HS-27A (cell line): ENCODE results near the gene RAPGEF3.

ENCODE experiments used
- DNase-seq: peaks from one replicate; pipeline ENCODE4 v3.0.0-alpha.2; 2012; ENCODE audit warnings: low read depth, missing footprints

RAPGEF3 gene

GRCh38 chr12:47775100-47775911 is 16.6 kb upstream of the RAPGEF3 start:
- no peak for DNase-seq

DNA sequence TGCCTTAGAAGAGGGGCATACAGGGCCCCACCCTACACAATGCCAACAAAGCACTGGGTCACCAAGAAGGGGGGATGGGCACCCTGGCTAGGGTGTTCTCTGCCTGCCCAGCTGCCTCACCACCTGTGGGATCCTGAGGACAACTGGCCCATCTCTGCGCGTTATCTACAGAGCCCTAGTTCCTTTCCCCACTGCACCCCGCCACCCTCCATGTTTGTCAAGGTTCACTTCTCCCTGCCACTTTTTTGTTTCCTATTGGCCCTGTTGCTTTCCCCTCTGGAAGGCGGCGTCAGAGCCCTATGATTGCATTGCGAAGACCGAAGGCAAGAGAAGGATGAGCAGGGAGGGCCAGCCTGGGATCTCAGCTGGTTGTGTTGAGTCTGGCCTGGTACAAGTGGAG is 16.0 kb upstream of the RAPGEF3 start:
- no peak for DNase-seq

GRCh38 chr12:47773858-47774580 is 15.3 kb upstream of the RAPGEF3 start:
- no peak for DNase-seq

DNA sequence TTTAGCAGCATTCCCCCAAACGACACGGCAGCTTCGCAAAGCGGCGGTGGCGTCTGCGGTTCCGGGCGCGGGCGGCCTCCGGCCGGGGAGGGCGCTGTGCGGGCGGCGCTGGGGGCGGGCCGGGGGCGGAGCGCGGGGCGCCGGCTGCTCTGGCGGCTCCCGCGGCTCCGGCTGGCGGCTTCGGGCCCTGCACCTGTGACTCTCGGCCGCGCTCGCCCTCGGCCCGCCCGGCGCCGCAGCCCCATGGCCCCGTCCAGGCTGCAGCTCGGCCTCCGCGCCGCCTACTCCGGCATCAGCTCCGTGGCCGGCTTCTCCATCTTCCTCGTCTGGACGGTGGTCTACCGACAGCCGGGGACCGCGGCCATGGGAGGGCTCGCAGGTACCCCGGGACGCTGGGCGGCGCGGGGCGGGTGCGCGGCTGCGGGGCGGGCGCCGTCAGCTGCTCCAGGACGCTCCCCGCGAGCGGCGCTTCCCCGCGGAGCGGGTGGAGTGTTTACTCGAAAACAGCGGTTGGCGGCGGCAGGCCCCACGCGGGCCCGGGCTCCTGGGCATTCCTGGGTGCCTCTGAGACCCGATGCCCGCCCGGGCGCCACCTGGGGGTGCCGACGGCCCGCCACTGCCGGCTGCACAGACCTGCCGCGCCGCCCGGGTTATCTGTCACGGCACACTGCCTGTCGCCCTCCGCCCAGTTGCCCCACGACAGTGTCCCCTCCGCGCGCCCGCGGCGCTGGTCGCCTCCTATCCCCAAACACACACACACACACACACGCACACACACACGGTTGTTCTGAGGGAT is 14.6 kb upstream of the RAPGEF3 start, which contains the start of gene SLC48A1:
Gene SLC48A1, plus strand, starts transcription at position 177 of the 796 bp plus-strand sequence. Its CDS starts 67 bp downstream, at position 244.
- no peak for DNase-seq

DNA sequence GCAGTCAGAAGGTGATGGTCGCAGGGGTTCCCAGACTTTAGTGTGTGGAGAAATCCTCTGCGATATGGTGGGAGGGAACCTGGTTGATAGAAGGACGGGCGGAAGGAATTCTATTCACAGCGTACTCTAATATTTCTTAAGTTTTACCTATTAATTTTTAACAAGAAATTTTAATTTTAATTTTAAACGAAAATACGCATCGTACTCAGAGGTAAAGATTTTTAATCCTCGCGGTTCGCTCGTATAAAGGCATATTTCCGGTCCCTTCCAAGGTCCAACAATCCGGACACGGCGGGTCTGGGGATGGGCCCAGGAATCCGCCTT is 14.0 kb upstream of the RAPGEF3 start:
- DNase-seq: no peak

GRCh38 chr12:47772094-47772660 is 13.5 kb upstream of the RAPGEF3 start:
- DNase-seq: no peak

DNA sequence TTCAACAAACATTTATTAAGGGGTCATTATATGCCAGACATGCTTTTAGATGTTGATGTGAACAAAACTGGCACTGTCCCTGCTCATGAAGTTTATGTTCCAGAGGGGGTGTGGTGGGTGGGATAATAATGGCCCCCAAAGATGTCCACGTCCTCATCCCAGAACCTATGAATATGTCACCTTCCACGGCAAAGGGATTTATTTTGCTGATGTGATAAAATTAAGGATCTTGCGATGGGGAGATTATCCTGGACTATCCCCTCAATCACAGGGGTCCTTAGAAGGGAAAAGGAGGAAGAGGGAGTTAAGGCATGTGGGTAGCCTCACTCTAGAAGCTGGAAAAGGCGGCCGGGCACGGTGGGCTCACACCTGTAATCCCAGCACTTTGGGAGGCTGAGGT is 12.6 kb upstream of the RAPGEF3 start:
- no peak for DNase-seq

- DNase-seq: no peak
Measured at GRCh38 chr12:47770086-47770726, 11.5 kb upstream of the RAPGEF3 start.

DNA sequence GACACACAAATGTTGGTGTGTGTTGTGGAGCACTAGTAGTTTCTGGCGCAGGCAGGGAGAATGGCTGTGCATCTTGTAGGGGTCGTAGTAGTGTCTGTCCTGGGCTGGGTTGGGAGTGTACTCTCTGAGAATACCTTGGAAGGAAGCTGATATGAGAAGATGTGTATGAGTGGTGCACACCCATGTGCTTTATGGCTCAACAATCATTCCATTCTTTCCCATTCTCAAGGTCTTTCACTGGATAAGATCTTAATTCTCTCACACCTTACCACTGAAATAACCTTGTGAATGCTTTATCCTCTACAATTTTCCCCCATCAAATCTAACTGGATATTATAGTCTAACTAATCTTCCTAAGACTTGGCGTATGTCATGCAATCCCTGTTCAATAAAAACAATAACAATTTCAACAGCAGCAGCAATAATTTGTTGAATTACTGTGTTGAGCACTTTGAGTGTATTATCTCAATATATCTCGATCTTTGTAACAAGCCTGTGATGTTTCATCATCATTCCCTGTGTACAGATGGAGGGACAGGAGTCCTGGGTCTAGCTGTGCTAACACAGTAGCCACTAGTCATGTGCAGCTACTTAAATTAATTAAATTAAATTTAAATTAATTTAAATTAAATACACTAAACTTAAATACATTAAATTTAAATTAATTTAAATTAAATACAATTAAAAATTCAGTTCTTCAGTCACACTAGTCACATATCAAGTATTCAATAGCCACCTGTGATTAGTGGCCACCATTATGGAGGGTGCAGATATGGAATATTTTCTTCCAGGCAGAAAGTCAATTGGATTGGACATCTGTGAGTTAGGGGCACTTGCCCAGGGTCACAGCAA is 10.8 kb upstream of the RAPGEF3 start:
- DNase-seq: no peak

DNA sequence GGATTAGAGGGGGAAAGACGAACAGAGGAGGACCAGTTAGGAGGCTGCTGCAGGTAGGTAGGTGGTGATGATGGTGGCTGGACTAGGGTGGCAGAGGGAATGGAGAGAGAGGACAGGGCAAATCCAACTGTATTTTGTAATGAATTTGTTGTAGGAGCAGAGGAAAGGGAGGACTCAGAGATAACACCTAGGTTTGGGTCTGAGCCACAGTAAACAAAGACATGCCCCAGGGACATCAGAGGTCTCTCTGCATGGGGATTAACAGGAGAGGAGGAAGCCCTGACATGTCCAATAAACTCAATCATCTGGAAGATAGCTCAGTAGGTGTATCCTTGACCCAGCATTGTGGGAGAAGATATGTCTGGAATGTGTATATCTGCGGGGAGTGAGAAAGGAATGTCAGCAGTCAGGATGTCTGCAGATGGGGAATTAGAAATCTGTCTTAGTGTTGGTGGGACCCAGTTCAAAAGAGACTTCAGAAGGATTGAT is 9.7 kb upstream of the RAPGEF3 start:
- DNase-seq: no peak

GRCh38 chr12:47767216-47767724 is 8.6 kb upstream of the RAPGEF3 start:
- no peak for DNase-seq

DNA sequence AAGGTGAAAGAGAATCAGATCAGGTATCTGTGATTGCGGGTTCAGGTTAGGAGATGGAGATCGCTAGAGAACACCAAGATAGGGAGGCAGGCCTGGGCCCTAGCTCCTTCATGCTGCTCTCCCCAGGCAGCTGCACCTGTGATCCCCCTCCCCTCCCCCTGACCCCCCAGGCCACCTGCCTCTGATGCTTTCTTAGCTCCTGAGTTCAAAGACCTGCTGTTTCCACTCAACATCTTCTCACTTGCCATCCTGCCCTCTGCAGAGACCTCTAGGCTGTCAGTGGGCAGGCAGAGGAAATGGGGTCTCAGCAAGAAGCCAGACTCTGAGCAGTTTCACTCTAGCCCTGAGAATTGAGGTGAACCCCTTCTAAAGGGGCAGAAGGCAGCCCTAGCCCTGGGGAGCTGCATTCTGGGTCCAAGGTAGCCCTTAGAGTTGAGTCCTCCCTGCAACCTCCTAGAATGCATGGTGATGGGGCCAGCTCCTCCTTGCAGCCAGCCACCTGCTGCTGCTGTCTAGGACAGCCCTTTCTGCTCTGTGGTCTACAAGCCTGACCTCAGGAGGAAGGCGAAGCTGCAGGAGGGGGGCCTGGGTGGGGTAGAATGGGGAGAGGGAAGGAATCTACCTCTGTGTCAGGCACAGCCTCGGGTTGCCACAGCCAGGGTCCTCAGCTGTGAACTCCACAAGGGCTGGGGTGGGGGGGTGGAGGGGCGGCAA is 8.0 kb upstream of the RAPGEF3 start:
- no peak for DNase-seq

GRCh38 chr12:47763481-47764346 is 5.0 kb upstream of the RAPGEF3 start:
- DNase-seq: no peak

DNA sequence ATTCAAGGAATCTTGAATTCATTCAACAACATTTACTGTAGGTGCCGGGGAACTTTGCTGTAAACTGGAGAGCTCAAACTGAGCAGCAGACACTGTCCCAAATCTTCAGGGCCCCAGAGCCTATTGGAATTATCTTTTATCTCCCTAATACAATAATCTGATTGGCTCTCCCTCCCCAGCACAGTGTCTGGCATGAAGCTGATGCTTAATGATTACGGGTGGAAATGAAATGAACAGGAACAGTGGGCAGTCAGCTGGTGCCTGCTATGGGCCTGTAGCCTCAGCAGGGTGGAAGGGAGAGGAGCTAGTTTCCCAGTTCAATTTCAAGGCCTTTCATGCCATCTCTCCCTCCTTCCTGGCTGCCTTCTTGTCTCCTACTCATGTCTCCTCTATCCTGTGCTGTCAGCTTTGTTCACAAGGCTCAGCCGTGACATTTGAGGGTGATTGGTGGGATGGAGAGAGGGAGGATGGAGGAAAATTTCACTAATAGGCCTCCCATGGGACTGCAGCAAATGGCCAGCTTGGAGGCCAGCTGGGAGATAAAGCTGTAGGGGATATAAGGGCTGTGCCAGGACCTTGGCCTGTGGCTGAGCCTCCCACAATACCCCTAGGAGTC is 4.3 kb upstream of the RAPGEF3 start:
- DNase-seq: no peak

DNA sequence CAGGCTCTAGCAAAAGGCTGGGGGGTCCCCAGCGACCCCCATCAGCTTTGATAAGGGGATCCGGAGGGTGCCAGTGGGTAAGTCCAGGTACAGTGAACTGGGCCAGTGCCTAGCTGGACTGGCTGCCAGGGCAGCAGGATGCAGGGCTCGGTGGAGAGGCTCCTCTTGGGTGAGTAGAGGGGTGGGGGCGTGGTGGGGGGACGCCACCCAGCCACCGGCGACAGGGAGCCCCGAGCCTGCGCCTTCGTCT is 171 bp downstream of the RAPGEF3 start:
- no peak for DNase-seq

DNA sequence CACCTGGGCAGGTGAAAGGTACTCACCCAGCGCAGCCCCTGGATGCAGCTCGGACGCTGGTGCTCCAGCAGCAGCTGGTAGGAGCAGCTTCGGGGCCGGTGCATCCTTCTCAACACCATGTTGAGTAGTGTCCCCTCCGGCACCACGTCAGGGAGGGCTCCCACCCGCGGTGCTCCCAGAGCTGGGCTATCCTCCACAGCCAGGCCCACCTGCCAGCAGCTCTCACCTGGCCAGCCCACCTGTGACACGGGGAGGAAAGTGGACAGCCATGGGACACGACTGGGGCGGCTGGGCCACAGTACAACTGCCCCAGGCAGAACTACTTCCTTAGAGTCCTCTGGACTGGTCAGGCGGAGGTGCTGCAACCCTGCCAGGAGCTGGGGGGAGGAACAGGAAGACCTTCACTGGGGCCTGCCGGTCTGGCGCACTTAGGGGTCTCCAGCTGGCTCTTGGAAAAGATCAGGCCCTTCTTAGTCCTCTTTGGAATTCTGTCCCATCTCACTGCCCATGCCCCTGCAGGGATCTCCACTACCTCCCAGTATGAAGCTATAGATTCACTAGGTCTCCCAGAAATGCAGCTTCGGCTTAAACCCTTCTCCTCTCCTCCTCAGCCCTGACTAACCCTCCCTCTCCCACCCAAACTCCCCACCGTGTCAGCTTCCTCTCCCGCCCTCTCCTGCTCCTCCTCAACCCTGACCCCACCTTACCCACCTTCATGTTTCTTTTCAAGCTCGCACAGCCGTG is 668 bp downstream of the RAPGEF3 start:
- DNase-seq: no peak

DNA sequence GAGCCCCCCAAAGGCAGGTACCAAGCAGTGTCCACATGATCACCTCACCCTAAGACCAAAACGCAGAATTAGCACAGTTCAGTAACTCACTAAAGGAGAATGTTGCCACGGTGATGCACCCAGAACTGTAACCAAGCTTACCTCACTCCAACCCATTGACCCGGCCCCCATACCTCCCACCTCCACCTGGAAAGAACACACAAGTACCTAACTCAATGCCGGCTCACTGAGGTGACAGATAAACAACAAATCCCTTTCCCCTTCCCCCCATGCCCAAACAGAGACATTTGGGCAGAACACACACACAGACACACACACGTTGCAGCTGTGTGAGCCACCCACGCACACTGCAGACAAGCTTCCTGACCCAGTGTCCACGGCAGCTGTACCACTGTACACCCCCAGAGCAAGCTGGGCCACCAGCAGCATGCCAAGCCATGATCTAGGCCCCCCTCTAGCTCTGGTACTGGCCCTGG is 1.3 kb downstream of the RAPGEF3 start:
- DNase-seq: no peak
